ENCODE results near the gene TCF7. TPM values are rescaled to one million over a fixed set of nuclear protein-coding genes. Genes with fewer than 3 reads are reported as not detected.

Gene TCF7
- total RNA-seq, 1 donor from 2014 or later, result 7.5 TPM

DNA sequence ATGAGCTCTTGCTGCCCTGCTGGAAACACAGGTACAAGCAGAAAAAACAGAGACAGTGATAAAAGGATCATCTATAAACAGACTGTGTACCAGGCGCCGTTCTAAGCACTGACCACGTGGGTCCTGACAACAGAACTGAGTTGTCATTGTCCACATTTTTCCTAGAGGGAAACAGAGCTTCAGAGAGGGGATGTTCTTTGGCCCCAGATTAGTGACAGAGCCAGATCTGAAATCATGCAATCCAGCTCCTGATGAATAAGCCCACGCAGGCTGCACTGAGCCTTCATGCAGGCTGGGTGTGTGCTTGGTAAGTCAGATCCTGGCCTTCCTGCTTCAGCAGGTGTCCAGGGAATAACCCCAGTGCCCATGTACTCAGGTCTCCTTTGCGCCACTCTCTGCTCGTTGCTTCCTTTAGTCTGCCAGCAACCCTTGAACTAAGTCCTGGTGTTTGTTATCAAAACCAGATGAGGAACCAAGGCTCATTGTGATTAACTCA lies 22.8 kb upstream of the TCF7 start:
- Mint-ChIP-seq H3K27ac (no peak overlapping the region), H3K36me3 (no peaks in the 10 kb centered on the region), H3K27me3 (ENCODE audit: low read depth) (peaks cover 19% of the 10 kb centered on the region), H3K9me3 (no peaks in the 10 kb centered on the region), H3K4me3 (no peak overlapping the region), H3K4me1 (no peaks in the 10 kb centered on the region)
- TF ChIP-seq, protein P1, sequence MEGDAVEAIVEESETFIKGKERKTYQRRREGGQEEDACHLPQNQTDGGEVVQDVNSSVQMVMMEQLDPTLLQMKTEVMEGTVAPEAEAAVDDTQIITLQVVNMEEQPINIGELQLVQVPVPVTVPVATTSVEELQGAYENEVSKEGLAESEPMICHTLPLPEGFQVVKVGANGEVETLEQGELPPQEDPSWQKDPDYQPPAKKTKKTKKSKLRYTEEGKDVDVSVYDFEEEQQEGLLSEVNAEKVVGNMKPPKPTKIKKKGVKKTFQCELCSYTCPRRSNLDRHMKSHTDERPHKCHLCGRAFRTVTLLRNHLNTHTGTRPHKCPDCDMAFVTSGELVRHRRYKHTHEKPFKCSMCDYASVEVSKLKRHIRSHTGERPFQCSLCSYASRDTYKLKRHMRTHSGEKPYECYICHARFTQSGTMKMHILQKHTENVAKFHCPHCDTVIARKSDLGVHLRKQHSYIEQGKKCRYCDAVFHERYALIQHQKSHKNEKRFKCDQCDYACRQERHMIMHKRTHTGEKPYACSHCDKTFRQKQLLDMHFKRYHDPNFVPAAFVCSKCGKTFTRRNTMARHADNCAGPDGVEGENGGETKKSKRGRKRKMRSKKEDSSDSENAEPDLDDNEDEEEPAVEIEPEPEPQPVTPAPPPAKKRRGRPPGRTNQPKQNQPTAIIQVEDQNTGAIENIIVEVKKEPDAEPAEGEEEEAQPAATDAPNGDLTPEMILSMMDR (IDR thresholded peaks at IDR 0.05; ENCODE audit: unreplicated experiment), result no peak
- DNase-seq (ENCODE audit: low spot score in 2 of 2, unreplicated experiment in 2 of 2), result no peak

GRCh38 chr5:134092875-134093274 lies 21.6 kb upstream of the TCF7 start:
- Mint-ChIP-seq H3K27ac (no peak overlapping the region), H3K36me3 (no peaks in the 10 kb centered on the region), H3K9me3 (no peaks in the 10 kb centered on the region), H3K4me3 (no peak overlapping the region), H3K27me3 (ENCODE audit: low read depth) (peaks cover 19% of the 10 kb centered on the region), H3K4me1 (peaks cover 7% of the 10 kb centered on the region)
- TF ChIP-seq, protein P1 (IDR thresholded peaks at IDR 0.05; ENCODE audit: unreplicated experiment), result no peak
- DNase-seq (ENCODE audit: low spot score in 2 of 2, unreplicated experiment in 2 of 2), result no peak

GRCh38 chr5:134093351-134093750 lies 21.1 kb upstream of the TCF7 start:
- Mint-ChIP-seq H3K27ac (no peak overlapping the region), H3K27me3 (ENCODE audit: low read depth) (peaks cover 19% of the 10 kb centered on the region), H3K4me3 (no peak overlapping the region), H3K9me3 (no peaks in the 10 kb centered on the region), H3K36me3 (no peaks in the 10 kb centered on the region), H3K4me1 (peaks cover 7% of the 10 kb centered on the region)
- no peak for DNase-seq (ENCODE audit: low spot score in 2 of 2, unreplicated experiment in 2 of 2)
- TF ChIP-seq, protein P1 (IDR thresholded peaks at IDR 0.05; ENCODE audit: unreplicated experiment), result no peak

- Mint-ChIP-seq H3K27me3 (ENCODE audit: low read depth) (peaks cover 18% of the 10 kb centered on the region), H3K27ac (no peak overlapping the region), H3K36me3 (no peaks in the 10 kb centered on the region), H3K4me1 (peaks cover 10% of the 10 kb centered on the region), H3K9me3 (no peaks in the 10 kb centered on the region), H3K4me3 (no peak overlapping the region)
- no peak for DNase-seq (ENCODE audit: low spot score in 2 of 2, unreplicated experiment in 2 of 2)
- TF ChIP-seq, protein P1 (IDR thresholded peaks at IDR 0.05; ENCODE audit: unreplicated experiment), result no peak
Observed at GRCh38 chr5:134095293-134095692, 19.2 kb upstream of the TCF7 start.

DNA sequence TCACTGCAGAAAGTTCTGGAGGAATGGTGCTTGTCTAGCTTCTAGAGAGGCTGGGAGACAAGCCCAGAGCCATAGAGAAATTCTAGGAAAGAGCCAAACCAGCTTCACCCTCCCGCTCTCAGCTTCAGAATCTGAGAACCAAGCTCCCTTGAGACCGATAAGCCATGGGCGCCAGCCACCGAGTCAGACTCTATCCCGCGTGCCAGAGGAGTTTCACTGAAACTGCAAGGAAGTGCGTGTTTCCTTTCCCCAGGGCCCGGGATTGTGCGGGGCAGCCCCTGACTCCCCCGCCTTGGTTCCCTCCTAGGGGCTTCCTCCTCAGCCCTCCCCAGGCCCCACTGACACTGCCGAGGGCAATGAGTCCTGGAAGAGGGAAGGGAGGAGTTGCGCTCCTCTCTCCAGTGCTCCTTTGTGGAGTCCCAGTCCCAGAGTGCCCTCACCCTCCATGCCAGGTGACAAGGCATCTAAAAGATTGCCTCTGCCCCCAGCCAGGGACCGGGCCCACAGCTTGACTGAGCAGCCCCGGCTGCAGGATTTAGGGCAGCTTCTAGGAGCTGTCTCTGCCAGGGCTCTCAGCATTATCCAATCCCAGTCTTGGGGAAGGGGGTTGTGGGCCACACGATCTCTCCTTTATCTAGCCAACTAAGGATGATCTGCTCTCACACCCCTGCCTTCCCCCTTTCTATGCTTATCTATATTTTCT lies 18.4 kb upstream of the TCF7 start:
- Mint-ChIP-seq H3K9me3 (no peaks in the 10 kb centered on the region), H3K36me3 (no peaks in the 10 kb centered on the region), H3K4me1 (peaks cover 12% of the 10 kb centered on the region), H3K4me3 (no peak overlapping the region), H3K27me3 (ENCODE audit: low read depth) (peaks cover 13% of the 10 kb centered on the region), H3K27ac (no peak overlapping the region)
- no peak for DNase-seq (ENCODE audit: low spot score in 2 of 2, unreplicated experiment in 2 of 2)
- TF ChIP-seq, protein P1 (IDR thresholded peaks at IDR 0.05; ENCODE audit: unreplicated experiment), result no peak
